ENCODE data around the gene WDTC1.

Gene WDTC1

GRCh38 chr1:27349784-27350662 lies 115.6 kb downstream of the WDTC1 start:
- TF ChIP-seq, protein P1, sequence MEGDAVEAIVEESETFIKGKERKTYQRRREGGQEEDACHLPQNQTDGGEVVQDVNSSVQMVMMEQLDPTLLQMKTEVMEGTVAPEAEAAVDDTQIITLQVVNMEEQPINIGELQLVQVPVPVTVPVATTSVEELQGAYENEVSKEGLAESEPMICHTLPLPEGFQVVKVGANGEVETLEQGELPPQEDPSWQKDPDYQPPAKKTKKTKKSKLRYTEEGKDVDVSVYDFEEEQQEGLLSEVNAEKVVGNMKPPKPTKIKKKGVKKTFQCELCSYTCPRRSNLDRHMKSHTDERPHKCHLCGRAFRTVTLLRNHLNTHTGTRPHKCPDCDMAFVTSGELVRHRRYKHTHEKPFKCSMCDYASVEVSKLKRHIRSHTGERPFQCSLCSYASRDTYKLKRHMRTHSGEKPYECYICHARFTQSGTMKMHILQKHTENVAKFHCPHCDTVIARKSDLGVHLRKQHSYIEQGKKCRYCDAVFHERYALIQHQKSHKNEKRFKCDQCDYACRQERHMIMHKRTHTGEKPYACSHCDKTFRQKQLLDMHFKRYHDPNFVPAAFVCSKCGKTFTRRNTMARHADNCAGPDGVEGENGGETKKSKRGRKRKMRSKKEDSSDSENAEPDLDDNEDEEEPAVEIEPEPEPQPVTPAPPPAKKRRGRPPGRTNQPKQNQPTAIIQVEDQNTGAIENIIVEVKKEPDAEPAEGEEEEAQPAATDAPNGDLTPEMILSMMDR (conservative IDR thresholded peaks at IDR 0.05; ENCODE audit: low read depth, low read length): no peak
- peak overlapping the region; percentile 49 for H3K4me3 ChIP-seq (ENCODE audit: low read depth, low read length)
- peak; percentile 74 for DNase-seq (ENCODE audit: low read depth)

GRCh38 chr1:27350663-27351540 lies 116.5 kb downstream of the WDTC1 start:
- H3K4me3 ChIP-seq (ENCODE audit: low read depth, low read length): peak overlapping the region; percentile 9

DNA sequence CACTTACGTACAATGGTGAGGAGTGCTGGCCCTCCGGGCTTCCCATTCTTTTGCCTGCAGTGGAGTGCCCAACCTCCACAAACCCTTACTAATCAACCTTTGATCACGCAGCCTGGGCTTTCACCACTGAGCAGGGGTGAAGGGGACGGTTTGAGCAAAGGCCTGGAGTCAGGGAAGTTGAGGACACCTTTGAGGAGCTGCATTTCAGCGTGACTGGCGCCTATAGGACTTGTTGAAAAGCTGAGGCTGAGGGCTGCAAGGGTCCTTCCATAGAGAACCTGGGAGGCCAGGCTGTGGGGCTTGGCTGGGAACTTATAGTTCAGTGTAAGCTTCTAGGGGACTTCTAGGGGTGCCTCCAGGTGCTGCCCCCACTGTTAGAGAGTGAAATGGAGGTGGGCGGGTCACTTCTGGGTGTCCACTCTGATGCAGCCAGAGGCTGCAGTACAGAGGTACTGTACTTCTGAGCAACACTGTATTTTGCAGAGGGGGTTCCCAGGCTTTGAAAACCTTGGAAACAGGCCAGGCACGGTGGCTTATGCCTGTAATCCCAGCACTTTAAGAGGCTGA lies 117.2 kb downstream of the WDTC1 start:
- DNase-seq (ENCODE audit: low read depth): no peak
- TF ChIP-seq, protein P1 (conservative IDR thresholded peaks at IDR 0.05; ENCODE audit: low read depth, low read length): no peak
- H3K4me3 ChIP-seq (ENCODE audit: low read depth, low read length): no peak overlapping the region

More at GRCh38 chr1:27350663-27351540, 116.5 kb downstream of the WDTC1 start:
- peak; percentile 41 for DNase-seq (ENCODE audit: low read depth)
- TF ChIP-seq, protein P1 (conservative IDR thresholded peaks at IDR 0.05; ENCODE audit: low read depth, low read length): peak; percentile 36

- H3K4me3 ChIP-seq (ENCODE audit: low read depth, low read length): no peak overlapping the region
- DNase-seq (ENCODE audit: low read depth): no peak
- TF ChIP-seq, protein P1 (conservative IDR thresholded peaks at IDR 0.05; ENCODE audit: low read depth, low read length): no peak
These were observed 118.7 kb downstream of the WDTC1 start for GRCh38 chr1:27353166-27353565.

DNA sequence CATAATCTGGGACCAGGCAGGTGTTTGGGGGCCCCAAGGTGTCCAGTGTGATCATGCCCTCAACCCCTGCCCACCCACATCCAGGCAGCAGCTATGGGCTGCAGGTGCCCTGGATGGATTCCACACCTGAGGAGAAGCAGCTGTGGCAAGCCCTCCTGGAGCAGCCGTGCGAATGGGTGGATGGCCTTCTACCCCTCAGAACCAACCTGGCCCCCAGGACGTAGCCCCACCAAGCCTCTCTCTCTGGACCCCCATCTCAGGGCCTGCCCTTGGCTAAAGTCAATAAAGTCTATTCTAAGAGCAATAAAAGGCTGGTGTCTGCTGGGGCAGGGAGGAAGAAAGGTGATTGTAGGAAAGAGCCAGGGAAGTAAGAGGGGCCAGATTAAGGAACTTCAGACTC lies 119.2 kb downstream of the WDTC1 start:
- TF ChIP-seq, protein P1 (conservative IDR thresholded peaks at IDR 0.05; ENCODE audit: low read depth, low read length): no peak
- DNase-seq (ENCODE audit: low read depth): no peak
- no peak overlapping the region for H3K4me3 ChIP-seq (ENCODE audit: low read depth, low read length)

DNA sequence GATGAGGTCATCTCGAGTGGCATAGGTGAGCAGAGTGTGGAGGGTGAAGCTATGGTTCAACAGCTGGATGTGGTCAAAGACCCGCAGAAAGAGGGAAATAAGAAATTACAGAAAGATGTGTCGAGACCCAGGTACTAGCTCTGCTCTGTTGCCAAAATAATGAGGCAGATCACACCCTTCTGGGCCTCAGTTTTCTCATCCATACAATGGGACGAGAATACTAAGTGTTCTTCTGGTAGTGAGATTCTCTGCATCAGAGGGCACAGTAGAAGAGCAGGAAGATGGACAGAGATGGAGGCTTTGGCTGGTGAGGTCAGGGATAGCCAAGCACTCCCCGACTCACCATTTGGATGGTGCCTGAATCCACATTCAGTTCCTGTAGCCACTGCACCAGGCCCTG lies 121.3 kb downstream of the WDTC1 start:
- no peak overlapping the region for H3K4me3 ChIP-seq (ENCODE audit: low read depth, low read length)
- no peak for DNase-seq (ENCODE audit: low read depth)
- TF ChIP-seq, protein P1 (conservative IDR thresholded peaks at IDR 0.05; ENCODE audit: low read depth, low read length): no peak
